Transverse colon (tissue), 4 donors: ENCODE data around the gene WFDC1.

Source experiments
- CTCF ChIP-seq, 5 experiments: fragments of 200-600 bp in 3 of 5; fragments of 450-650 bp in 2 of 5; sonication (generic) in 3 of 5; IDR thresholded peaks; 1 replicate in 2 of 5; 2 replicates in 3 of 5; pipeline ENCODE4 v1.5.1; 2016 to 2017; ENCODE audit warnings: antibody characterized with exemption in 5 of 5, inconsistent platforms in 3 of 5, mild to moderate bottlenecking in 2 of 5, moderate library complexity in 1 of 5
- EP300 ChIP-seq: sonication (generic); formaldehyde crosslinking; IDR thresholded peaks from one replicate; pipeline ENCODE4 v1.6.1; 2017; ENCODE audit warnings: antibody characterized with exemption, low read depth
- POLR2A ChIP-seq: fragments of 450-650 bp; IDR thresholded peaks from one replicate; pipeline ENCODE4 v1.6.1; 2016; ENCODE audit warnings: antibody characterized with exemption, mild to moderate bottlenecking, moderate library complexity
- POLR2AphosphoS5 ChIP-seq, 3 donors: sonication (generic); formaldehyde crosslinking; IDR thresholded peaks; one replicate each; pipeline ENCODE4 v1.6.1; 2016; ENCODE audit warnings: antibody characterized with exemption in 3 of 3

- TF ChIP-seq CTCF (IDR thresholded peaks at IDR 0.05), result no peak
- TF ChIP-seq EP300, result no peak
- TF ChIP-seq POLR2A, result peak; percentile 90
- TF ChIP-seq POLR2AphosphoS5 (IDR thresholded peaks at IDR 0.05), result peak; percentile 47 to 82 (median 82)
Measured at GRCh38 chr16:84368308-84368996, 73.8 kb downstream of the WFDC1 start, which contains the start of gene ATP2C2.
